SU-DHL-6 (cell line): ENCODE results near the gene ERBB4.

ENCODE experiments used
- H2AFZ ChIP-seq: fragments of 200-600 bp; sonication (generic); 2 replicates; pipeline ENCODE4 v1.6.1; 2014; ENCODE audit warnings: low read depth, mild to moderate bottlenecking, moderate library complexity, mixed read lengths, antibody characterized with exemption, low read length; ENCODE audit not compliant: severe bottlenecking
- H3F3A ChIP-seq: fragments of 200-600 bp; shearing (Covaris generic); 2 replicates; pipeline ENCODE4 v1.6.0; 2016; ENCODE audit warnings: antibody characterized with exemption, mild to moderate bottlenecking; ENCODE audit not compliant: insufficient read depth
- H3K27ac ChIP-seq: fragments of 200-600 bp; sonication (generic); 2 replicates; pipeline ENCODE4 v1.5.1; 2016; ENCODE audit warnings: low read depth, mild to moderate bottlenecking, low read length, moderate library complexity, mixed read lengths
- H3K27me3 ChIP-seq: fragments of 200-600 bp; sonication (generic), shearing (Covaris generic); 2 replicates; pipeline ENCODE4 v1.6.0; 2014; ENCODE audit warnings: mild to moderate bottlenecking, low read length
- H3K36me3 ChIP-seq: fragments of 200-600 bp; sonication (generic); 2 replicates; pipeline ENCODE4 v1.6.1; 2014; ENCODE audit warnings: mild to moderate bottlenecking, low read length, mixed read lengths
- H3K4me2 ChIP-seq: fragments of 300-600, 200-600 bp; shearing (Covaris generic), sonication (generic); 2 replicates; pipeline ENCODE4 v1.6.0; 2014; ENCODE audit warnings: low read length, low read depth, mild to moderate bottlenecking; ENCODE audit not compliant: poor library complexity, severe bottlenecking
- H3K4me3 ChIP-seq: fragments of 200-600 bp; sonication (generic); 2 replicates; pipeline ENCODE4 v1.5.1; 2014; ENCODE audit warnings: antibody characterized with exemption, low read length, mild to moderate bottlenecking, mixed read lengths; ENCODE audit not compliant: insufficient read depth, poor library complexity, severe bottlenecking
- H3K79me2 ChIP-seq: fragments of 200-600 bp; sonication (generic); 2 replicates; pipeline ENCODE4 v1.6.1; 2014; ENCODE audit warnings: mild to moderate bottlenecking, low read length, moderate library complexity; ENCODE audit not compliant: insufficient read depth
- H3K9ac ChIP-seq: fragments of 200-600 bp; sonication (generic); 2 replicates; pipeline ENCODE4 v1.7.0; 2014; ENCODE audit warnings: mild to moderate bottlenecking, low read length
- H3K9me2 ChIP-seq: fragments of 200-600 bp; sonication (generic); replicated peaks from 2 replicates; pipeline ENCODE4 v1.6.1; 2014; ENCODE audit warnings: low read length; ENCODE audit not compliant: insufficient read depth
- H3K9me3 ChIP-seq: fragments of 200-600 bp; sonication (generic); 2 replicates; pipeline ENCODE4 v1.6.1; 2014; ENCODE audit warnings: low read length, mixed read lengths; ENCODE audit not compliant: insufficient read depth
- H4K20me1 ChIP-seq: fragments of 200-600 bp; sonication (generic); 2 replicates; pipeline ENCODE4 v1.6.1; 2014; ENCODE audit warnings: low read depth, mild to moderate bottlenecking, antibody characterized with exemption, low read length, moderate library complexity, mixed read lengths
- CTCF ChIP-seq: fragments of 200-600 bp; sonication (generic); IDR thresholded peaks from one replicate; pipeline ENCODE4 v1.5.1; 2017; ENCODE audit warnings: antibody characterized with exemption, mild to moderate bottlenecking, low read length, moderate library complexity; ENCODE audit not compliant: insufficient read depth, poor library complexity, severe bottlenecking
- EZH2phosphoT487 ChIP-seq: fragments of 200-600 bp; sonication (generic), shearing (Covaris generic); conservative IDR thresholded peaks from 2 replicates; pipeline ENCODE4 v1.6.1; 2018; ENCODE audit warnings: mild to moderate bottlenecking, antibody characterized with exemption, low read length, moderate library complexity, mixed read lengths

Gene ERBB4

GRCh38 chr2:211798868-211799267 lies 739.7 kb downstream of the ERBB4 start:
- Histone ChIP-seq H3K79me2 (no peaks in the 10 kb centered on the region), H3K9me2 (no peaks in the 10 kb centered on the region), H2AFZ (no peak overlapping the region), H4K20me1 (no peaks in the 10 kb centered on the region), H3F3A (no peaks in the 10 kb centered on the region), H3K36me3 (no peaks in the 10 kb centered on the region), H3K4me2 (no peak overlapping the region), H3K27ac (no peak overlapping the region), H3K9me3 (no peaks in the 10 kb centered on the region), H3K9ac (no peak overlapping the region), H3K27me3 (no peaks in the 10 kb centered on the region), H3K4me3 (no peak overlapping the region)
- TF ChIP-seq EZH2phosphoT487 (no peak), CTCF (no peak)

DNA sequence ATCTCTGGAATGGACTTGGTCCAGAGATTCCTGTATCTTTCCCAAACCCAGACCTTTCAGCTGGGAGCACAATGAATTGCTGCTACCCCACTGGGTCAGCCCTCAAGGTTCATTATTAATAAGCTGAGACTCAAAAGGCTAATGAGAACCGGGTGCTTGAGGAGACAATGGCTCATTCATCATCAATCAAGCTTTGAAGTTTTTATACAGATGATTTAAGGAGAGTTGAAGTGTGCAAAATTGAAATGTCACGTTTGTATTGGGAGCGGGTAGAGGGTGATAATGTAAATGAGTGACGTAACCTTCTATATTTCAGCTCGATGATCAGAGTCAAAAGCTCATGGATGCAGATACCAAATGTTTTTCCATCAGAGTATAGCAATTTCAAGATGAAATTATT lies 744.9 kb downstream of the ERBB4 start:
- H4K20me1 ChIP-seq = no peaks in the 10 kb centered on the region
- H3K27me3 ChIP-seq = no peaks in the 10 kb centered on the region
- no peak for TF ChIP-seq CTCF
- TF ChIP-seq EZH2phosphoT487 = no peak
- no peaks in the 10 kb centered on the region for H3K36me3 ChIP-seq
- no peak overlapping the region for H3K4me3 ChIP-seq
- H3K27ac ChIP-seq = no peak overlapping the region
- no peak overlapping the region for H3K9ac ChIP-seq
- H2AFZ ChIP-seq = no peak overlapping the region
- no peak overlapping the region for H3K4me2 ChIP-seq
- no peaks in the 10 kb centered on the region for H3F3A ChIP-seq
- no peaks in the 10 kb centered on the region for H3K79me2 ChIP-seq
- no peaks in the 10 kb centered on the region for H3K9me3 ChIP-seq
- H3K9me2 ChIP-seq = no peaks in the 10 kb centered on the region

- Histone ChIP-seq H3F3A (no peaks in the 10 kb centered on the region), H3K9me3 (no peaks in the 10 kb centered on the region), H2AFZ (no peak overlapping the region), H3K79me2 (no peaks in the 10 kb centered on the region), H3K9ac (no peak overlapping the region), H4K20me1 (no peaks in the 10 kb centered on the region), H3K4me3 (no peak overlapping the region), H3K4me2 (no peak overlapping the region), H3K36me3 (no peaks in the 10 kb centered on the region), H3K9me2 (no peaks in the 10 kb centered on the region), H3K27me3 (no peaks in the 10 kb centered on the region), H3K27ac (no peak overlapping the region)
- TF ChIP-seq CTCF (no peak), EZH2phosphoT487 (no peak)
Observed at GRCh38 chr2:211789982-211790381, 748.6 kb downstream of the ERBB4 start.

- H3K4me2 ChIP-seq = no peak overlapping the region
- H3K79me2 ChIP-seq = no peaks in the 10 kb centered on the region
- H3K27ac ChIP-seq = no peak overlapping the region
- H3K9ac ChIP-seq = no peak overlapping the region
- TF ChIP-seq EZH2phosphoT487 (no peak), CTCF (no peak)
- no peak overlapping the region for H2AFZ ChIP-seq
- no peaks in the 10 kb centered on the region for H3K9me3 ChIP-seq
- H3K9me2 ChIP-seq = no peaks in the 10 kb centered on the region
- H3K27me3 ChIP-seq = no peaks in the 10 kb centered on the region
- H4K20me1 ChIP-seq = no peaks in the 10 kb centered on the region
- no peaks in the 10 kb centered on the region for H3K36me3 ChIP-seq
- no peaks in the 10 kb centered on the region for H3F3A ChIP-seq
- H3K4me3 ChIP-seq = no peak overlapping the region
Observed at GRCh38 chr2:211766689-211767088, 771.9 kb downstream of the ERBB4 start.
